DMS53 treated with DMSO at 0.1 percent for 48 hours (cell line): ENCODE data around the gene ABCA8.
"Not testable (repeated sequence)": the region's sequence is repeated elsewhere in the genome, so short reads cannot be mapped to it uniquely, and the experiment has no call there.

ENCODE experiments used
- DNase-seq: peaks from one replicate; lab custom pipeline; 2025; ENCODE audit not compliant: unreplicated experiment; lab: John Stamatoyannopoulos, UW

The ABCA8 gene

DNA sequence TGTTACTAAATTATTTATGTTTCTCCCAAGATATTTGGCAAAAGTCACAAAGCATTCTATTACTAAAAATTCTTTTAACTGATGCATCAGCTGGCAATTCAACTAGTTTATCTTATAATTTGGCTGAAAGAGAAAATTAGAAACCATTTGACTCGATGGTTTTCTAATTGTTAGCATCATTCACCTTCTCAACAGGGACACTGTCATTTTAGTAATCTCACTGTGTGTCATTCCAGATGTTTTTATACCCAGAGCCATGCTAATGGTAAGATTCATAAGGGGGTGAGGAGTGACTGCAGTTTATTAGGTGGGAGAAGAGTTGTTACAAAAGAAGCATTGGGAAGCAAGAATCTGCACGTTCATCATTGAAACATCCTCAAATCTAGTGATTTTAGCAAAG lies 124.9 kb downstream of the ABCA8 start:
- DNase-seq: no peak

DNA sequence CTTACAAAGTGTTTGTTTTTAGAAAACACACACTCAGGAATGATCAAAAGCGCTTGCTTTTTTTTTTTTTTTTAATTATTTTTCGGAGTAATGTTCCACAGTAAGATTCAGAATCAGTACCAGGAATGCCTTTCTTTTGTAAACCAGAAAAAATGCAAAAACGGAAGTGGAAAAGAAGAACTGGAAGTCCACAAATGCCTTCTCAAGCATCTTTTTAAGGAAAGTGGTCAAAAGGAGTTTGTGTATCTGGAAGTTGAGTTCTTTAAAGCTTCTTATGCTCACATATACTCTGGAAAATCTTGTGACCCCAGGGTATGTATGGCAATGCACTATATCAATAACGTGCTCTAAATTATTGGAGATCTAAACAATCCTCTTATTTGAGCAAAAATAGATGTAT lies 126.0 kb downstream of the ABCA8 start:
- no peak for DNase-seq

DNA sequence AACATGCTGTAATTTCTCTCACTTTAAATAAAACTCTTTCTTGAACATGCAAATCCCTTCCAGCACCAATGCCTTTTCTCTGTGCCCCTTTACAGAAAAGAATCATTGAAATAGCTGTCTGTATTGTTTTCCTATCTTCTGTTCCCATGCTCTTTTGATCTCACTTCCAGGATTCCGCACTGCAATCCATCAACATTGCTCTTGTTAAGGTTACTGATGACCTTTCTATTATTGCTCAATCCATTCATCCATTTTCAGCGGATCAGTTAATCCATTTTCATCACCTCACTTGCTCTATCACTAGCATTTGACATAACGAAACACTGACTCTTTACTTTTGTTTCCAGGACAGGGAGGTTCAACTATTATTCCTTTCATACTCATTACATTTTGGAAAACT lies 130.5 kb downstream of the ABCA8 start:
- no peak for DNase-seq

GRCh38 chr17:68824185-68824584 lies 131.0 kb downstream of the ABCA8 start:
- not testable (repeated sequence) for DNase-seq

DNA sequence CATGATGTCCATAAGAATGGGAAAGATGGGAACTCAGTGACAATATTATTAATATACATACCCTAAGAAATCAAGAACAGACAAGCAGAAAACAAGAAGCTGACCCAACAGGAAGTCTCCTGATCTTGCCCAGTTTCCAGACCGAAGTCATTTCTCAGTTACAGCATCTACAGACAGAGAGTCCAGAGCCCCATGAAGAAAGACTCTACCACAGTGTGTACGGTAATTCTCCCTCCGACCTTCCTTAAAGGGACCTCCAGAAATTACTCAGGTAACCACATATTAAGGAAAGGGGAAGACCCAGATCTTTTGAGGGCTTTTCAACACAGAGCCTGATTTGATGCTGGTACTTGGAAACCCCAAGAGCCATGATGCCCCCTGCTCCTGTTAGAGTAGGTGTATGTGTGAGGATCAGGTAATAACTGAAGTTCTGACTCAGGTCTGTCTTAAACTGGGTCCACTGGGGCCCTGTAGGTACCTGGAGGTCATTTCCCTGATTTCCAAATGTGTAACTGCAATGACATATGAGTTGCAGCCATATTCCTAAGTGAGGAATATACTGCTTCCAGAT lies 132.4 kb downstream of the ABCA8 start:
- DNase-seq: no peak

DNA sequence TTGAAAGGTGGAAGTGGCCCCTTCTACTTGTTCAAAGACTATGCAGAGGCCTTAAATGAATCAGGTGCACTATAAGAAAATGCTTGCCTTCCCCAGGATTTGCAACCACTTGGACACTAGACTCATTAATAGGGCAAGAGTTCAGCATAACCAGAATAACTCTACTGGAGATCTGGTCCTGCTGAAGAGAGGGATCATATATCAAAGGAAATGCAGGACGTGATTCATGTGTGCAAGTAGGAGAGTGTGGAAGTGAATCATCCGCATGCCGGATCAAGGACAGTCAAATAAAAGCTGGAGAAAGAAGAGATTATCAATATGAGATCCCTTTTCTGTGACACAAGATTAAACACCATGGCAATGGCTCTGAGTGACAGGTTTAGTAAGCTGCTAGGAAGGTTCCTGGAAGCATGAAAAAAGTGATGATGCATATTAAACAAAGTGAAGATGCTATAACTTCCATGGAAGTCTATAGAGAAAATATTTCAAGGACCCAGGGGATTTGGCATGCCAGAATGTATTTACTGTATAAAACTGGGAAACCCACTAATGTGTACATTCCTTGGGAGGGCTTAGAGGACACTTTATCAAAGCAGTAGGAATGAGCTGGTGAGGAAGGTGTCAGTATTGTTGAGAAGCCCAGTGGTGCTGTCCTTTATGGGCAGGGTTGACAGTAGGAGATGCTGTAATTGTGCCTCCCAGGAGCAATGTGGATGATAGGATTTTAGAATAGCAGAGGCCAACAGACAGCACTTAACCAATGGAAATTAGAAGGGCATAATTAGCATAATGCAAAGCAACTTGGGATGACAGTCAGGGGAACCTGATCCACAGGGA lies 133.1 kb downstream of the ABCA8 start:
- peak; percentile 97 for DNase-seq

GRCh38 chr17:68820825-68821481 lies 134.2 kb downstream of the ABCA8 start:
- peak; percentile 37 for DNase-seq

- DNase-seq: no peak
These were observed 134.7 kb downstream of the ABCA8 start for GRCh38 chr17:68820476-68820824.

DNA sequence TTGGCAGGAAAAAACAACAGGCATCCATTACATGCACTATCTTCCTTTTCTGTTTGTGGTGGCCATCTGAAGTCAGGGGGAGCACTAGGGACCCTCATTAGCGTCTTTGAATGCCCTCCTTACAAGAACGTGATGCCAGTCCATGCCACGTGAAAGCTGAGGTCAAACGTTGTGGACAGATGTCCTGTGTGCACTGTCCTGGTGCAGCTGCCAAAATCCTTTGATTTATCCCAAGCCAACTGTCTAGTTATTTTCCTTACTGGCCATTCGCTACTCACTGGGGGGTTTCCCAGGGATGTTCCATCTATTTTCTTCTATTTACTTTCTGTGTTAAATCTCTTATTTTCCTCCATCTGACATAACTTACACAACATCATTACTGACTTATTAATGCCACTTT lies 135.7 kb downstream of the ABCA8 start:
- DNase-seq: no peak
